K562 (cell line): ENCODE measurements around the gene CNTN5. TPM values are rescaled to one million over a fixed set of nuclear protein-coding genes. Genes with fewer than 3 reads are reported as not detected.

Experiments used
- ERF ChIP-seq: fragments of 450-650 bp; formaldehyde crosslinking; IDR thresholded peaks from 2 replicates; pipeline ENCODE4 v1.4.0; 2020; ENCODE audit warnings: mild to moderate bottlenecking, mixed read lengths
- MCM5 ChIP-seq: fragments of 450-650 bp; IDR thresholded peaks from 2 replicates; pipeline ENCODE4 v1.6.1; 2016; ENCODE audit warnings: low read depth
- NR2C1 ChIP-seq, 2 experiments: fragments of 450-650 bp; IDR thresholded peaks; 2 replicates each; pipeline ENCODE4 v1.6.1; 2017; ENCODE audit warnings: mild to moderate bottlenecking in 2 of 2, antibody characterized with exemption in 1 of 2, inconsistent platforms in 1 of 2, missing compliant biosample characterization in 1 of 2, missing genetic modification characterization in 1 of 2
- SREBF2 ChIP-seq: sonication (generic); formaldehyde crosslinking; IDR thresholded peaks from 2 replicates; pipeline ENCODE4 v1.4.0; 2020; ENCODE audit warnings: mild to moderate bottlenecking, missing genetic modification reagents
- ZNF134 ChIP-seq: fragments of 250-450 bp; sonication (Bioruptor Pico); conservative IDR thresholded peaks from 2 replicates; pipeline ENCODE4 v1.4.0; 2020
- ZNF316 ChIP-seq: fragments of 450-650 bp; IDR thresholded peaks from 2 replicates; pipeline ENCODE4 v1.6.1; 2016
- polyA plus RNA-seq, 8 experiments: library from polyadenylated mRNA; depleted of rRNA in 4 of 8; stranded (reverse) in 5 of 8; unstranded in 3 of 8; fragments of >200 nt; fragmentation: Nextera tagmentation in 2 of 8; fragmentation: Illumina TruSeq in 1 of 8; extraction: Ambion mirVana in 2 of 8; extraction: Trizol in 1 of 8; gene quantifications; 2 replicates each; pipeline versions ENCODE4 v1.2.1 to v1.2.3, GENCODE V29; 2011 to 2014; ENCODE audit warnings: inconsistent platforms in 1 of 8, missing spikeins in 1 of 8
- total RNA-seq, 7 experiments: library from RNA; depleted of rRNA in 6 of 7; stranded (reverse); fragments of >200 nt in 6 of 7; fragmentation: Illumina TruSeq in 2 of 7; extraction: Trizol in 2 of 7; gene quantifications; 2 replicates each; pipeline versions ENCODE4 v1.2.1 to v1.2.3, GENCODE V29; 2011 to 2021; ENCODE audit warnings: low replicate concordance in 1 of 7
- TF ChIP-seq, protein P1 (sequence below): fragments of 450-650 bp; IDR thresholded peaks from 2 replicates; pipeline ENCODE4 v1.6.1; 2018; ENCODE audit warnings: mild to moderate bottlenecking, low read depth; ENCODE audit not compliant: partially characterized antibody
- TF ChIP-seq, protein P2 (sequence below): sonication (generic); formaldehyde crosslinking; IDR thresholded peaks from 2 replicates; pipeline ENCODE4 v1.8.1; 2023; ENCODE audit warnings: missing genetic modification reagents, mild to moderate bottlenecking, borderline replicate concordance

The CNTN5 gene
- total and polyA plus RNA-seq, 9 of the 15 experiments (the other 6 are each of a cell fraction or from before 2014, with no cell fraction given) = 0.03 TPM; not detected in 8

DNA sequence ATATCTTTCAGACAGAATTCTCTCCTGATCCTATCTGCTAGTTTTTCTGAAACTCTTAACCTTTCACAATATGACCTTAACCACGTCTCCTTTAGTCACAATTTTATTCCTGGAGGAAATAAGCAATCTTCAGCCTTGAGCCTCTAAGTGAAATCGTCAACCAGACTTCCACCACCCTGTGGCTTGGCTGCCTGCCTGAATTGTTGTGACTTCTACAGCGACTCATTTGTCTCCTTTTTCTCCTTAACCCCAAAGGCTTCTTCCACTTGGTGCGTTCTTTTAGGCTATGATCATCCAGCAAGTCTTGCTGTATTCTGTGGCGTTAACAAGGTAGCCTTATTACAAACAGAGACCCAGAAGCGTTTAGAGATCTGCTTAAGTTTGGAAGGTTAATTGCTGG is 1131.2 kb downstream of the CNTN5 start (continued):
- TF ChIP-seq, protein P1, sequence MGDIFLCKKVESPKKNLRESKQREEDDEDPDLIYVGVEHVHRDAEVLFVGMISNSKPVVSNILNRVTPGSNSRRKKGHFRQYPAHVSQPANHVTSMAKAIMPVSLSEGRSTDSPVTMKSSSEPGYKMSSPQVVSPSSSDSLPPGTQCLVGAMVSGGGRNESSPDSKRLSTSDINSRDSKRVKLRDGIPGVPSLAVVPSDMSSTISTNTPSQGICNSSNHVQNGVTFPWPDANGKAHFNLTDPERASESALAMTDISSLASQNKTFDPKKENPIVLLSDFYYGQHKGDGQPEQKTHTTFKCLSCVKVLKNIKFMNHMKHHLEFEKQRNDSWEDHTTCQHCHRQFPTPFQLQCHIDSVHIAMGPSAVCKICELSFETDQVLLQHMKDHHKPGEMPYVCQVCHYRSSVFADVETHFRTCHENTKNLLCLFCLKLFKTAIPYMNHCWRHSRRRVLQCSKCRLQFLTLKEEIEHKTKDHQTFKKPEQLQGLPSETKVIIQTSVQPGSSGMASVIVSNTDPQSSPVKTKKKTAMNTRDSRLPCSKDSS = no peak
- TF ChIP-seq ZNF316 (no peak), ERF (CRISPR knock-in tag) (no peak), NR2C1 (IDR thresholded peaks at IDR 0.05) (no peak), NR2C1 (tag; IDR thresholded peaks at IDR 0.05) (no peak), MCM5 (no peak), ZNF134 (CRISPR knock-in tag) (no peak), SREBF2 (no peak)
- TF ChIP-seq, protein P2, sequence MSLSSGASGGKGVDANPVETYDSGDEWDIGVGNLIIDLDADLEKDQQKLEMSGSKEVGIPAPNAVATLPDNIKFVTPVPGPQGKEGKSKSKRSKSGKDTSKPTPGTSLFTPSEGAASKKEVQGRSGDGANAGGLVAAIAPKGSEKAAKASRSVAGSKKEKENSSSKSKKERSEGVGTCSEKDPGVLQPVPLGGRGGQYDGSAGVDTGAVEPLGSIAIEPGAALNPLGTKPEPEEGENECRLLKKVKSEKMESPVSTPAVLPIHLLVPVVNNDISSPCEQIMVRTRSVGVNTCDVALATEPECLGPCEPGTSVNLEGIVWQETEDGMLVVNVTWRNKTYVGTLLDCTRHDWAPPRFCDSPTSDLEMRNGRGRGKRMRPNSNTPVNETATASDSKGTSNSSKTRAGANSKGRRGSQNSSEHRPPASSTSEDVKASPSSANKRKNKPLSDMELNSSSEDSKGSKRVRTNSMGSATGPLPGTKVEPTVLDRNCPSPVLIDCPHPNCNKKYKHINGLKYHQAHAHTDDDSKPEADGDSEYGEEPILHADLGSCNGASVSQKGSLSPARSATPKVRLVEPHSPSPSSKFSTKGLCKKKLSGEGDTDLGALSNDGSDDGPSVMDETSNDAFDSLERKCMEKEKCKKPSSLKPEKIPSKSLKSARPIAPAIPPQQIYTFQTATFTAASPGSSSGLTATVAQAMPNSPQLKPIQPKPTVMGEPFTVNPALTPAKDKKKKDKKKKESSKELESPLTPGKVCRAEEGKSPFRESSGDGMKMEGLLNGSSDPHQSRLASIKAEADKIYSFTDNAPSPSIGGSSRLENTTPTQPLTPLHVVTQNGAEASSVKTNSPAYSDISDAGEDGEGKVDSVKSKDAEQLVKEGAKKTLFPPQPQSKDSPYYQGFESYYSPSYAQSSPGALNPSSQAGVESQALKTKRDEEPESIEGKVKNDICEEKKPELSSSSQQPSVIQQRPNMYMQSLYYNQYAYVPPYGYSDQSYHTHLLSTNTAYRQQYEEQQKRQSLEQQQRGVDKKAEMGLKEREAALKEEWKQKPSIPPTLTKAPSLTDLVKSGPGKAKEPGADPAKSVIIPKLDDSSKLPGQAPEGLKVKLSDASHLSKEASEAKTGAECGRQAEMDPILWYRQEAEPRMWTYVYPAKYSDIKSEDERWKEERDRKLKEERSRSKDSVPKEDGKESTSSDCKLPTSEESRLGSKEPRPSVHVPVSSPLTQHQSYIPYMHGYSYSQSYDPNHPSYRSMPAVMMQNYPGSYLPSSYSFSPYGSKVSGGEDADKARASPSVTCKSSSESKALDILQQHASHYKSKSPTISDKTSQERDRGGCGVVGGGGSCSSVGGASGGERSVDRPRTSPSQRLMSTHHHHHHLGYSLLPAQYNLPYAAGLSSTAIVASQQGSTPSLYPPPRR (CRISPR knock-in tag) = no peak
- TF ChIP-seq, all 486 proteins: peak for 0
